HG02852 (cell line): ENCODE results near the gene SLC39A13.

Experiments used
- ATAC-seq: cut with Tn5 transposase; IDR thresholded peaks from one replicate; pipeline ENCODE4 v1.9.1; 2021; ENCODE audit warnings: mild to moderate bottlenecking, moderate library complexity; ENCODE audit not compliant: unreplicated experiment

The SLC39A13 gene

DNA sequence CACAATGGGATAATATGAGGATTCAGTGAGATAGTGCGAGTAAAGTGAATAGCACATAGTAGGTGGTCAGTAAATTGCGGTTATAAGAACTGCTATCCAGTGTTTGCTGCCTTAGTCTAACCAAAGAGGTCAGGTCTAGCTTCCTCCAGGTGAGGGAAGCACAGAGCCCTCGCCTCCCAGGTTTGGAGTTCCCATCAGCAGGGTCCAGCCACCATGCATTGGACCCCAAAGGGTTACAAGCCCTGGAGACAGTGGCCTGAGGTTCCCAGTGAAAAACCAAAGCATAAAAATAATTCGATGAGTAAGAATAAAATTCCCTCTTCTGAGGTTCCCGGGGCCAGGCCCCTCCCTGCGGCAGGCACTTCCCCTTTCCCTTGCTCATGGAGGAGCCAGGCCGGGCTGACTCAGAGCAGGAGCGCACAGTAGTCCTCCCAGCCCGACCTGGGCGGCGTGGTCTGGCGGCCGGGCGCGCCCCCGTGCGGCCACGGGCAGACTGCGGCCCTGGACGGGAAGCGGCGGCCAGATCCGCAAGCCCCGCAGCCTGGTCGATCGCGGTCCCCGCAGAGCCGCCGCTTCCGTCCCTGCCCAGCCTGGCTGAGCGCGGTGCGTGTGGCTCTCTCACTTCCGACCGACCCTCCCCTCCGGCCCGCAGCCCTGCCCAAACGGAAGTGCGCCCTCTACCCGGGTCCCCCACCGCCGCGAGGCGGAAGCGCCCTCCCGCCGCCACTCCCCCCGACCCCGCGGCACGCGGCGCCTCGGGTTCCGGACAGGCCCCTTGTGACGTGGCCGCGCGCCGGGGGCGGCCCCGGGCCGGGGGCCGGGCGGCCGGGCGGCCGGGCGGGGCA is at the start of gene SLC39A13:
Gene SLC39A13, plus strand, starts transcription at position 845 of the 845 bp plus-strand sequence. CDS start 1,505 bp downstream, outside the sequence.
- ATAC-seq: peak; percentile 82

- no peak for ATAC-seq
These were observed 49.7 kb upstream of the SLC39A13 start for GRCh38 chr11:47358731-47359051.

DNA sequence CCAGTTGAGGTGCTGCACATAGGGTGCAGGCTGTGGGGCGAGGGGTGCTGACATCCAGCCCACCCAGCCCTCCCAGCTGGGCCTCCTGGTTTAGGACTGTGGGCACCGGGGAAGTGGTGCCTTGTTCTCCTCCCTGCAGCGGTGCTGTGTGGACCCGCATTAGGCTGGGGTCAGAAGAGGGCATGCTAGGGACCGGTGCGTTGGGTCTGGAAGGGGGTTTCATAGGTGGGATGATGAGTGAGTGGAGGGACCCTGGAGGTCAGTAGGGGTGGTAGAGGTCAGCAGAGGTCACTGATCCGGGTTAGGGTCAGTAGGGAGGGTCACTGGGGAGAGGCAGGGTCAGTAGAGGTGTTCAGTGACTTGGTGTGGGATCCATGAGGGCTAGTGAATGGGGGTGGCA is 49.2 kb upstream of the SLC39A13 start:
- no peak for ATAC-seq

- ATAC-seq: no peak
These were observed 48.8 kb upstream of the SLC39A13 start for GRCh38 chr11:47359586-47359985.

- ATAC-seq: no peak
These were observed 48.0 kb upstream of the SLC39A13 start for GRCh38 chr11:47360341-47360740.

- no peak for ATAC-seq
These were observed 47.0 kb upstream of the SLC39A13 start for GRCh38 chr11:47361419-47361818.

GRCh38 chr11:47366020-47366490 is 42.3 kb upstream of the SLC39A13 start:
- ATAC-seq: no peak

DNA sequence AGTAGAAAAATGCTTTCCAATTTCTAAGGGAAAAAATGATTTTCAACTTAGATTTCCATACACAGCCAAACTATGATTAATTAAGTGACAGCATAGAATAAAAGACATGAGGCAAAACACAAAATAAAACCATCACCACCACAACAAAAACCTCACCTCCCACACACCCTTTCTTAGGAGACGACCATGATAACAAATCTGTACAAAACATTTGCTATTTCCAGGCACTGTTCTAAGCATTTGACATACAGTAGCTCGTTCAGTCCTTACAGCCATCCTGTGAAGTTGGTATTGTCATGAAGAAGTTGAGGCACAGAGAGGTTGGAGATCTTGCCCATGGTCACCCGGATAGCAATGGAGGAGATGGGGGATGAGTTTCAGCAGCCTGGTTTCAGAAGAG is 38.7 kb upstream of the SLC39A13 start:
- no peak for ATAC-seq

GRCh38 chr11:47372422-47372821 is 36.0 kb upstream of the SLC39A13 start:
- ATAC-seq: no peak

- ATAC-seq: no peak
These were observed 34.3 kb upstream of the SLC39A13 start for GRCh38 chr11:47373876-47374719.

DNA sequence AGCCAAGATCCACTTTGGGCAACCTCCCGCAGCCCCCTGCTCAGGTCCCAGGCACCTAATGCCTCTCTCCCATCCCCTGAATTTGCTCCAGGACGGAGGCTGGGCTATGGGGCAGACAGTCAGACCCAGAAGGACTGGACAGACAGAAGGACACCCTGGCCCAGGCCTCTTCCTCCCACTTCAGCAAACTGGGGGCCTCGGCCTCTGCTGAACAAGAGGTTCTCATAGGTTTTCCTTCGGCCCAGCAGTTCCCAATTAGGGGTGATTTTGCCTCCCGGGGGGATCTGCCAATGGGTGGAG is 33.7 kb upstream of the SLC39A13 start:
- ATAC-seq: no peak

DNA sequence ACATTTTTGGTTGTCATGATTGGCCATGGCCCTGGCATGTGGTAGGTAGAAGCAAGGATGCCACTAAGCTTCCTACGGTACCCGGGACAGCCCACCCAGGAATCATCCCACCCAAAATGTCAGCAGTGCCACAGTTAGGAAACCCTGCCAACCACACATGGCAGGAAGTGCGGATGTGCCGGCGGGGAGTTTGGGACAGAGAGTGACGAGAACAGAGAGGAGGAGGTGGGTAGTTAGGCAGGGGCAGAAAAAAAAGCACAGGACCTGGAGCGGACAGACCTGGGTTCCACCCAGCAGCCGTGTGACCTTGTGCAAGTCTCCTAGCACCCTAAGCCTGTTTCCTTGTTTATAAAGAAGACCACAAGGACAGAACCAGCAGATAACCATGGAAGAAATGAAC is 33.4 kb upstream of the SLC39A13 start:
- ATAC-seq: no peak

DNA sequence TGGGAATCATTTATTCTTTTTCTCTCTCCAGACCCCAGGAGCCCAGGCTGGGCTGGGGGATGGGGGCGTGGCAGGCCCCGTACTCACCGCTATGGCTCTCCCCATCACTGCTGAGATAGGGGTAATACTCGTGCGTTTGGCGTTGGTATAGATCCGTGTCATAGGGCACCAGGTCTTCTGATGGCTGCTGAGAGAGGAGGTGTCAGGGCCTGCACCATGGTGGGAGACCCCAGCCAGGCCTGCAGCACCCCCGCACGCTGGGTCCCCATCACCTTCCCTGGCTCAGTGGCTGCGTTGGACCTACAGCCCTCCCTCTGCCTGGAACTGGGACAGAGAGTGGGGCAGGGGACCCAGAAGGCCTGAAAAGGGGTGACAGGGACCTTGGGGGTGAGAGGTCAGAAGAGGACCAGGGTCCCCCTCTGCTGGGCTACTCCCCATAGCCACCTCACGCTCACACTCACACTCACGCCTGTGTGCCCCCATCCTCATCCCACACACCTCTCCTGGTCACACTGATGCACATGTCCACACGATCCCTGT is 32.8 kb upstream of the SLC39A13 start:
- no peak for ATAC-seq

- ATAC-seq: no peak
These were observed 32.3 kb upstream of the SLC39A13 start for GRCh38 chr11:47376107-47376524.

DNA sequence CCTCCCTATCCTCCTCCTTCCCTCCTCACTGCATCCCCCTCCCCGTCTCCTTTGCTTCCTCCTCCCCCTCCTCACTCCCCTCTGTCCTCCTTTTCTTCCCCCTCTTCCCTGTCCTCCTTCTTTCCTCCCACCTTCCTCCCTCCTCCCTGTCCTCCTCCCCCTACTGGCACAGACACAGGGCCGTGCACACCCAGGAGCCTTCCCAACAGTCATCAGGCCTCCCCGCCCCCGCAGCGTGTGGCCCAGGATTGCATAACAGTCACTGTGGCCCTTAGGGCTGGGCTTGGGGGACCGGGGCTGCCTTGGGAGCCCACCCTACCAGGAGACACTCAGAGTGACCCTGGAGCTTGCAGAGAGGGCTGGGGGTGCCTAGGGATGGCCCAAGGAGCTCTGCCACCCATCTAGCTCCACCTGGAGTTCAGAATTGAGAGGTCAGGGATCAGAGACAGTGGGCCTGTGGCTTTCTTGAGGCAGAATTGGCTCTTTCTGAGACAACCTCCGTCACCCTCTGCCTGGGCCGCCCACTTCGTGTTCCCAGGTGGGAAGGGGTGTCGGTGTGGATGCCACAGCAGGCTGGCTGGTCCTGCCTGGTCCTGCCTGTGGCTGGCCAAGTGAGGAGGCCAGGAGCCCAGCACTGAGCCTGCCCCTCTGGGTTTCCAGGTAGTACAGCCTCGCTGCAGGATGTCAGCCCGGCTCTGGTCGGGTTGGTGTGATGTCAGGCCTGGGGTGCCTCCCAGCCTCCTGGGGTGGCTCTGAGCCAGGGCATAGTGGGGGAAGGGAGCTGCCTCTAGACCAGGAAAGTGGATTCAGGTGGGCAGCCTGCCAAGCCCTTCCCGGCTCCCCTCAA is 31.6 kb upstream of the SLC39A13 start:
- no peak for ATAC-seq

DNA sequence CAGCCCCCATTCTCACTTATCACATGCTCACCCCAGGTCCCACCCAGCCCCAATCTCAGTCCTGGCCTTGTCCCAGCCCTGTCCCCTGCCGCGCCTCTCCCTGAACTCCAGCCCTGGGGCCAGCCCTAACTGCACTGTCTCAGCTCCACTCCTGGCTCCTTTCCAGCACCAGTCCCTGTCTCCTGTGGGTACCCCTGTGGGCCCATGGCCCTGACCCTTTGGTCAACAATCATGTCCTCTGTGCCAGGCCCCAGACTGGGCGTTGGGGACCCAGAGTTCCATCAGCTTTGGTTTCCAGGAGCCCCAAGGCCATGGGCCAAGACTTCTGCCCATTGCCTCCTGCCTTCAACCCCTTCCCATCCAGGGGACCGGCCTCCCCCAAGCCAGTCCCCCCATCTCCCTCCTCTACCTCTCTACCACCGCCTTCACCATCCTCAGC is 30.8 kb upstream of the SLC39A13 start:
- no peak for ATAC-seq

GRCh38 chr11:47378010-47378835 is 30.2 kb upstream of the SLC39A13 start, which contains the start of gene SPI1:
Gene SPI1, minus strand, starts transcription at chr11:47378547. Its CDS starts 194 bp downstream, at chr11:47378353.
- peak; percentile 84 for ATAC-seq

- ATAC-seq: no peak
These were observed 29.6 kb upstream of the SLC39A13 start for GRCh38 chr11:47378836-47379170.

DNA sequence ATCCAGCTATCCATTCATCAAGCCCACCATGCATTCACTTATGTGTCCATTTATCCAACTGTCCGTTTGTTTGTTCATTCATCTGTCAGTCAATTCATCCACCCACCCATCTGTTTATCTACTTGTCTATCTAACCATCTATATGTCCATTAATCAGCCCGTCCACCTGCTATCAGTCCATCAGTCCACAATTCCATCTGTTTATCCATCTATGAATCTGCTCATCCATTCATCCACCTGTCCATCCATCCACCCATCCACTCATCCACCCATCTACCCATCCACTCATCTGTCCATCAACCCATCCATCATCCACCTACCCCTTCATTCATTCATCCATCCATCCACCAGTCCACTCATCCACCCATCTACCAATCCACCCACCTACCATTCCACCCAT is 29.1 kb upstream of the SLC39A13 start:
- no peak for ATAC-seq

- ATAC-seq: no peak
These were observed 28.3 kb upstream of the SLC39A13 start for GRCh38 chr11:47380078-47380477.
